RWPE1 (cell line): ENCODE data around the gene SLC27A1.
A peak's percentile ranks its signal among the peaks of the same experiment; 100 is the strongest.
"Not testable (repeated sequence)": the region's sequence is repeated elsewhere in the genome, so short reads cannot be mapped to it uniquely, and the experiment has no call there.

Source experiments
- CTCF ChIA-PET: fragments of 350-600 bp; sonication (Branson Sonifier 250); formaldehyde crosslinking; extraction: SDS; loops from one replicate; lab custom pipeline; 2021; lab: Yijun Ruan, JAX
- POLR2A ChIA-PET: fragments of 400-600 bp; formaldehyde crosslinking; extraction: SDS; loops from one replicate; lab custom pipeline; 2020; ENCODE audit warnings: antibody characterized with exemption; ENCODE audit not compliant: low non-redundant PET; lab: Yijun Ruan, JAX
- DNase-seq: peaks from one replicate; pipeline ENCODE4 v3.0.0; 2012; ENCODE audit warnings: low spot score
- H3K27ac ChIP-seq: fragments of 450-650 bp; 2 replicates; pipeline ENCODE4 v1.5.1; 2017
- TF ChIP-seq, protein P1 (sequence below): fragments of 450-650 bp; conservative IDR thresholded peaks from 2 replicates; pipeline ENCODE4 v1.5.1; 2017; ENCODE audit warnings: low read depth, mild to moderate bottlenecking

Gene SLC27A1

DNA sequence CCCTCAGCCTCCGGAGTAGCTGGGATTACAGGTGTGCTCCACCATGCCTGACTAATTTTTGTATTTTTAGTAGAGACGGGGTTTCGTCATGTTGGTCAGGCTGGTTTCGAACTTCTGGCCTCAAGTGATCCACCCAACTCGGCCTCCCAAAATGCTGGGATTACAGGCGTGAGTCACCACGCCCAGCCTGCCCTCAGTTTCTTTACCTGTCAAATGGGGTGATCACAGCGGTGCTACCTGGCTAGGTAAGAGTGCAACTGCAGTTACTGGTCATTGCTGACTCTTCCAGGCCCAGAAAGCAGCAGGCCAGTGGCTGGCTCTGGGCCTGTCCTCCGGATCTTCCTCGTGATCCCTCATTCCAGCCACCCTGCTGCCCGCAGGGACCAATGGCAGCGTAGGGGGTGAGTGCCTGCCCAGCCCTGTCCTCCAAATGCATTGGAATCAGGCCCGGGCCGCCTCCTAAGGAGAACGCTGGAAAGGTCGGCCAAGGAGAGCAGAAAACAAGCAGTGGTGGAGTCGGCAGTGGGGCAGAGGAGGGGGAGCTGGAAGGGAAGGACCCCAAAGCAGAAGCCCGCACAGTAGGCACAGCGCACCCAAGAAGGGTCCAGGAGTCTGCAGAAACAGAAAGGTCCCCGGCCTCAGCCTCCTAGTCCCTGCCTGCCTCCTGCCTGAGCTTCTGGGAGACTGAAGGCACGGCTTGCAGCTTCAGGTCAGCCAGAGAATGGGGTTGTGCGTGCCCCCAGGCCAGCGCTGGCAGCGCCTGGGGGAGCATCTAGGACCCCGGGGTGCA is 1.8 kb upstream of the SLC27A1 start:
- TF ChIP-seq, protein P1, sequence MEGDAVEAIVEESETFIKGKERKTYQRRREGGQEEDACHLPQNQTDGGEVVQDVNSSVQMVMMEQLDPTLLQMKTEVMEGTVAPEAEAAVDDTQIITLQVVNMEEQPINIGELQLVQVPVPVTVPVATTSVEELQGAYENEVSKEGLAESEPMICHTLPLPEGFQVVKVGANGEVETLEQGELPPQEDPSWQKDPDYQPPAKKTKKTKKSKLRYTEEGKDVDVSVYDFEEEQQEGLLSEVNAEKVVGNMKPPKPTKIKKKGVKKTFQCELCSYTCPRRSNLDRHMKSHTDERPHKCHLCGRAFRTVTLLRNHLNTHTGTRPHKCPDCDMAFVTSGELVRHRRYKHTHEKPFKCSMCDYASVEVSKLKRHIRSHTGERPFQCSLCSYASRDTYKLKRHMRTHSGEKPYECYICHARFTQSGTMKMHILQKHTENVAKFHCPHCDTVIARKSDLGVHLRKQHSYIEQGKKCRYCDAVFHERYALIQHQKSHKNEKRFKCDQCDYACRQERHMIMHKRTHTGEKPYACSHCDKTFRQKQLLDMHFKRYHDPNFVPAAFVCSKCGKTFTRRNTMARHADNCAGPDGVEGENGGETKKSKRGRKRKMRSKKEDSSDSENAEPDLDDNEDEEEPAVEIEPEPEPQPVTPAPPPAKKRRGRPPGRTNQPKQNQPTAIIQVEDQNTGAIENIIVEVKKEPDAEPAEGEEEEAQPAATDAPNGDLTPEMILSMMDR = no peak
- no peak for DNase-seq
- H3K27ac ChIP-seq = peak overlapping the region; percentile 99
- ChIA-PET POLR2A (no interaction called here), CTCF (interaction anchor here (0.6 to 1.0 kb wide), 3 partner anchors 27 to 1359 kb away, joined by 4 to 6 read pairs (median 5); no protein-coding TSS in a partner anchor)

DNA sequence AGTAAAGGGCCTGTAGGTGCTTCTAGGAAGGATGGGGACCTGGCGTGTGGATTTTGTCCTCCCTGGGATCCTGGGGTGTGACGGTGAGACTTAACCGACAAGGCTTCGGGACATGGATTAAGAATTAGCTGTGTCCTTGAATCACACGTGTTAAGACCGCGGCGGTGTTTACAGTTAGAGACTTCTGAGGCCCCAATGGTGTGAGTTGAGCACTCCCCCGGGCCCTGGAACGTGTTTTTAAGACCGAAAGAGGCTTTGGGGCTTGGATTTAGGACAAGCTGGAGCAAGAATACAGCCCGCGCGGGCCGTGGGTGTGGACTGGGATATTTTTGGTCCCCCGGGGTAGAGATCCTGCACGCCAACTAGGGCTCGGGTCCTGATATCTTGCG is 1.2 kb upstream of the SLC27A1 start:
- ChIA-PET POLR2A (interaction anchor here (0.6 kb wide), 1 partner anchor 213 kb away, joined by 7 read pairs; no protein-coding TSS in a partner anchor), CTCF (interaction anchor here (0.8 to 1.0 kb wide), 2 partner anchors 28 to 79 kb away, joined by 4 to 6 read pairs; no protein-coding TSS in a partner anchor)
- H3K27ac ChIP-seq = peak overlapping the region; percentile 99
- DNase-seq = no peak
- TF ChIP-seq, protein P1 = no peak

DNA sequence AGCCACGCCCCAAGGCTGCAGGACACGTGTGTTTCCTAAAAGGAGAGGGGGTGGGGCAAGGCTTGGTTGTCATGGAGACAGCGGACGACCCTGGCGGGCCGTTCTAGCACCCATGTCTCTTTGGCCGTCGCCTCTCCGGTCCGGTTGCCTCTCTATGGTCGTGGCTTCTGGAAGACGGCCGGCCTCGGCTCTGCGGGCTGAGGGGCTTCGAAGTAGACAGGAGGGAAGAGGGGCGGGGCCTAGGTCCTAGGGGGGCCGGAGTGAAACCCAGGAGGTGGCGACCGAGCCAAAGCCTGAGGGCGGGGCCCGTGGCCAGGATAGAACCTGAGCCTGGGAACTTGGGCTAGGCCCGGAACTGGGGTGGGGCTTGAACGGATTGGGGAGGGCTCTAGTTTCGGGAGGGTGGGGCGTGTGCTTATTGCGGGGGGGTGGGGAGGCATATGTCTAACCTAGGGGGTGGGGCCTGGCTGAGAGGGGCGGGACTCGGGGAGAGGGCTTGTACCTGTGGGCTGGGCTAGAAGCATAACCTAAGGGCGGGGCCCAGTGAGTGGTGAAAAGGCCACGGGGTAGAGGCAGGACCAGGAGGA is 750 bp upstream of the SLC27A1 start:
- peak overlapping the region; percentile 99 for H3K27ac ChIP-seq
- CTCF ChIA-PET = interaction anchor here (0.8 to 1.0 kb wide), 2 partner anchors 28 to 79 kb away, joined by 4 to 6 read pairs; no protein-coding TSS in a partner anchor
- TF ChIP-seq, protein P1 = no peak
- peak; percentile 97 for DNase-seq
- POLR2A ChIA-PET = interaction anchor here (0.6 kb wide), 2 partner anchors 212 to 482 kb away, joined by 3 to 7 read pairs; no protein-coding TSS in a partner anchor

DNA sequence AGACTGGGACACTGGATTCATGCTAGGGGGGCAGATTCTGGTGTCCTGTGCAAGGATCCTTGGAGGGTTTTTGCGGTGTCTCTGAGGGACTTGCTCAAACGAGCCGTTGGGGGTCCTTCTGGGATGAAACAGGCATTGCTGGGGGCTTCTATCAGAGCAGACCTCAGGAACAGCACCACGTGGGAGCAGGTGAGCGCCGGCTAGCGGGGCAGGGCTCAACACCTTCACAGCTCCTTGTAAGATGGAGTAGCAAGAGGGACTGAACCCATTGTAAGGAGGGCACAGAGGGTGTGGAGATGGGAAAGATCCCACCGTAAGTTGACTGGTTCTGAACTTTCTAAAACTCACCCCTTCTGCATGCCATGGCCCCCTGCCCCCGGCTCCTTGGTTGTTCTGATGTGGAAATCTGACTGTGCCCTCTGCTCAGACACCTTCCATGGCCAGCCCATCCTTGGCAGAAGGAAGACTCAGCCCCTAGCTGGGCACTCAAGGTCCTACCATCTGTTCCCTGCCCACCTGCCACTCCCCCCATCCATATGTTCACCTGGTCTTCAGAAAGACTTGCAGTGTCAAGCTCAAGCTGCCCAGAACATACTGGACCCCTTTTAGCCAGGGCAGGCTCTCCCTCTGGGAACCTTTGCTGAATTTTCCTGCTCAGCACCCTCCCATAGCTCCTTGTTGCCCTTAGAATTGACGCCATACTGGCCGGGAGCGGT is 1.2 kb downstream of the SLC27A1 start:
- CTCF ChIA-PET = interaction anchor here (1.1 to 1.2 kb wide), 2 partner anchors 24 to 295 kb away, joined by 4 to 6 read pairs; no protein-coding TSS in a partner anchor

DNA sequence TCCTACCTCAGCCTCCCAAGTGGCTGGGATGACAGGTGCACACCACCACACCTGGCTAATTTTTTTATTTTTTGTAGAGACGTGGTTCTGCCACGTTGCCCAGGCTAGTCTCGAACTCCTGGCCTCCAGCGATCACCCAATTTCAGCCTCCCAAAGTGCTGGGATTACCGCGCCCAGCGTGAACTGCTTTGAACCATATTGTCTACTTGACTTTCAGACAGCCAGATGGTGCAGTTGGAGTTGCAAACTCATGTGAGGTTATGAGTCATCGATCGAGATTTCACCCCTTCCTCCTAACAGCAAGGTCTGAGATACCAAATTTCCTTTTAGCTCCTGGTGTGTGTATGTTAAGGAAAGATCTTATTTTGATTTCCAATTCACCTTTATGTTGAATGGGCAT is 2.7 kb downstream of the SLC27A1 start:
- ChIA-PET POLR2A (no interaction called here), CTCF (interaction anchor here (1.3 kb wide), 1 partner anchor 23 kb away, joined by 3 read pairs; no protein-coding TSS in a partner anchor)
- TF ChIP-seq, protein P1 = no peak
- H3K27ac ChIP-seq = peak overlapping the region; percentile 99
- DNase-seq = no peak

More for the DNA sequence above, 1.2 kb downstream of the SLC27A1 start:
- H3K27ac ChIP-seq = peak overlapping the region; percentile 99
- TF ChIP-seq, protein P1 = no peak
- POLR2A ChIA-PET = interaction anchor here (0.6 kb wide), 1 partner anchor 384 kb away, joined by 4 read pairs; no protein-coding TSS in a partner anchor
- DNase-seq = no peak

DNA sequence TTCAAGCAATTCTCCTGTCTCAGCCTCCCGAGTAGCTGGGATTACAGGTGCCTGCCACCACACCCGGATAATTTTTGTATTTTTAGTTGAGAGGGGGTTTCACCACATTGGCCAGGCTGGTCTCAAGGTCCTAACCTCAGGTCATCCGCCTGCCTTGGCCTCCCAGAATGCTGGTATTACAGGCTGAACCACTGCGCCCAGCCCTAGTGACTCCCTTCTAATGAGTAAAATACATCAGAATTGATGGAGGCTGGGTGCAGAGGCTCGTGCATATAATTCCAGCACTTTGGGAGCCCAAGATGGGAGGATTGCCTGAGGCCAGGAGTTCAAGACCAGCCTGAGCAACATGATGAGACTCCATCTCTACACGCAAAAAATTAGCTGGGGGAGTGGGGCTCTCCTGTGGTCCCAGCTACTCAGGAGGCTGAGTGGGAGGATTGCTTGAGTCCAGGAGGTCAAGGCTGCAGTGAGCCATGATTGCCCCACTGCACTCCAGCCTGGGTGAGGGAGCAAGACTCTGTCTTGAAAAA is 4.8 kb downstream of the SLC27A1 start:
- peak overlapping the region; percentile 99 for H3K27ac ChIP-seq
- ChIA-PET CTCF (interaction anchor here (0.6 kb wide), 1 partner anchor 355 kb away, joined by 3 read pairs; no protein-coding TSS in a partner anchor), POLR2A (interaction anchor here (0.5 kb wide), 1 partner anchor 41 kb away, joined by 3 read pairs; no protein-coding TSS in a partner anchor)
- DNase-seq = not testable (repeated sequence)
